ENCODE measurements around the gene RASAL2. TPM values are rescaled to one million over a fixed set of nuclear protein-coding genes. Genes with fewer than 3 reads are reported as not detected.

RASAL2 gene
- total and polyA plus RNA-seq, 9 of the 15 experiments (the other 6 are each of a cell fraction or from before 2014, with no cell fraction given): 0.13 to 1.0 (median 0.62) TPM

GRCh38 chr1:178180405-178180804 lies 86.5 kb downstream of the RASAL2 start:
- intact Hi-C loops (cut with micrococcal nuclease): no loop called here

More at GRCh38 chr1:178180405-178180804, 86.5 kb downstream of the RASAL2 start:
- H3K27me3 ChIP-seq (ENCODE audit: control insufficient read depth in 2 of 2, insufficient read depth in 2 of 2, low read length in 2 of 2): no peaks in the 10 kb centered on the region
- FAIRE-seq (no peak), DNase-seq (ENCODE audit: extremely low read depth in 1 of 4, low spot score in 3 of 4) (no peak), ATAC-seq (no peak)
- WGBS (ENCODE audit: insufficient coverage, low coverage, missing lambda C conversion rate): 6% methylated on average over 9 of the region's 10 CpGs
- in situ Hi-C loops (cut with MboI): no loop called here
- POLR2A ChIA-PET: no interaction called here
- no TSS peak for BruUV-seq (replicated peaks)
- H3K36me3 ChIP-seq (ENCODE audit: control insufficient read depth, insufficient read depth, low read length): no peaks in the 10 kb centered on the region
- no peak overlapping the region for H3K4me2 ChIP-seq (ENCODE audit: insufficient read depth, low read length)
- no peaks in the 10 kb centered on the region for H3K9me3 ChIP-seq (replicated peaks; ENCODE audit: control insufficient read depth, insufficient read depth, low read depth, low read length)
- no peak overlapping the region for H3K4me3 ChIP-seq
- H3K27ac ChIP-seq (ENCODE audit: extremely low read depth, low read depth, low read length): no peak overlapping the region
- no peak for TF ChIP-seq CCNT2 (IDR thresholded peaks at IDR 0.05; ENCODE audit: borderline replicate concordance, extremely low read depth, insufficient read length, low read depth, low read length)
- no peak for TF ChIP-seq POLR2B (IDR thresholded peaks at IDR 0.05; ENCODE audit: low read depth, partially characterized antibody)
- no peak for TF ChIP-seq ATF1 (CRISPR knock-in tag; IDR thresholded peaks at IDR 0.05)
- no peak for TF ChIP-seq ATF1 (tag; IDR thresholded peaks at IDR 0.05)
- no peak for TF ChIP-seq NR2C2 (CRISPR knock-in tag; IDR thresholded peaks at IDR 0.05)
- TF ChIP-seq NR2C2 (tag; IDR thresholded peaks at IDR 0.05): no peak
- no peak for TF ChIP-seq GABPB1 (CRISPR knock-in tag; IDR thresholded peaks at IDR 0.05)
- no peak for TF ChIP-seq MXI1 (IDR thresholded peaks at IDR 0.05; ENCODE audit: low read depth, low read length)
- no peak for TF ChIP-seq ZNF79 (CRISPR knock-in tag; IDR thresholded peaks at IDR 0.05; ENCODE audit: low read depth)
- no peak for TF ChIP-seq NFRKB (IDR thresholded peaks at IDR 0.05; ENCODE audit: low read depth)
- no peak for TF ChIP-seq MAFG (tag; conservative IDR thresholded peaks at IDR 0.05)
- no peak for TF ChIP-seq HSF4 (CRISPR knock-in tag; IDR thresholded peaks at IDR 0.05; ENCODE audit: borderline replicate concordance)
- TF ChIP-seq ZNF3 (CRISPR knock-in tag; IDR thresholded peaks at IDR 0.05): no peak
- TF ChIP-seq PURB (CRISPR knock-in tag; IDR thresholded peaks at IDR 0.05; ENCODE audit: low read depth): no peak
- TF ChIP-seq, protein P1, sequence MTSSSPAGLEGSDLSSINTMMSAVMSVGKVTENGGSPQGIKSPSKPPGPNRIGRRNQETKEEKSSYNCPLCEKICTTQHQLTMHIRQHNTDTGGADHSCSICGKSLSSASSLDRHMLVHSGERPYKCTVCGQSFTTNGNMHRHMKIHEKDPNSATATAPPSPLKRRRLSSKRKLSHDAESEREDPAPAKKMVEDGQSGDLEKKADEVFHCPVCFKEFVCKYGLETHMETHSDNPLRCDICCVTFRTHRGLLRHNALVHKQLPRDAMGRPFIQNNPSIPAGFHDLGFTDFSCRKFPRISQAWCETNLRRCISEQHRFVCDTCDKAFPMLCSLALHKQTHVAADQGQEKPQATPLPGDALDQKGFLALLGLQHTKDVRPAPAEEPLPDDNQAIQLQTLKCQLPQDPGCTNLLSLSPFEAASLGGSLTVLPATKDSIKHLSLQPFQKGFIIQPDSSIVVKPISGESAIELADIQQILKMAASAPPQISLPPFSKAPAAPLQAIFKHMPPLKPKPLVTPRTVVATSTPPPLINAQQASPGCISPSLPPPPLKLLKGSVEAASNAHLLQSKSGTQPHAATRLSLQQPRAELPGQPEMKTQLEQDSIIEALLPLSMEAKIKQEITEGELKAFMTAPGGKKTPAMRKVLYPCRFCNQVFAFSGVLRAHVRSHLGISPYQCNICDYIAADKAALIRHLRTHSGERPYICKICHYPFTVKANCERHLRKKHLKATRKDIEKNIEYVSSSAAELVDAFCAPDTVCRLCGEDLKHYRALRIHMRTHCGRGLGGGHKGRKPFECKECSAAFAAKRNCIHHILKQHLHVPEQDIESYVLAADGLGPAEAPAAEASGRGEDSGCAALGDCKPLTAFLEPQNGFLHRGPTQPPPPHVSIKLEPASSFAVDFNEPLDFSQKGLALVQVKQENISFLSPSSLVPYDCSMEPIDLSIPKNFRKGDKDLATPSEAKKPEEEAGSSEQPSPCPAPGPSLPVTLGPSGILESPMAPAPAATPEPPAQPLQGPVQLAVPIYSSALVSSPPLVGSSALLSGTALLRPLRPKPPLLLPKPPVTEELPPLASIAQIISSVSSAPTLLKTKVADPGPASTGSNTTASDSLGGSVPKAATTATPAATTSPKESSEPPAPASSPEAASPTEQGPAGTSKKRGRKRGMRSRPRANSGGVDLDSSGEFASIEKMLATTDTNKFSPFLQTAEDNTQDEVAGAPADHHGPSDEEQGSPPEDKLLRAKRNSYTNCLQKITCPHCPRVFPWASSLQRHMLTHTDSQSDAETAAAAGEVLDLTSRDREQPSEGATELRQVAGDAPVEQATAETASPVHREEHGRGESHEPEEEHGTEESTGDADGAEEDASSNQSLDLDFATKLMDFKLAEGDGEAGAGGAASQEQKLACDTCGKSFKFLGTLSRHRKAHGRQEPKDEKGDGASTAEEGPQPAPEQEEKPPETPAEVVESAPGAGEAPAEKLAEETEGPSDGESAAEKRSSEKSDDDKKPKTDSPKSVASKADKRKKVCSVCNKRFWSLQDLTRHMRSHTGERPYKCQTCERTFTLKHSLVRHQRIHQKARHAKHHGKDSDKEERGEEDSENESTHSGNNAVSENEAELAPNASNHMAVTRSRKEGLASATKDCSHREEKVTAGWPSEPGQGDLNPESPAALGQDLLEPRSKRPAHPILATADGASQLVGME (CRISPR knock-in tag; IDR thresholded peaks at IDR 0.05): no peak
- no peak for TF ChIP-seq PRPF4 (IDR thresholded peaks at IDR 0.05; ENCODE audit: insufficient read depth, low read depth, low read length, poor library complexity, severe bottlenecking)
- TF ChIP-seq ZNF431 (CRISPR knock-in tag; IDR thresholded peaks at IDR 0.05): no peak
- H3K9me1 ChIP-seq (ENCODE audit: control insufficient read depth, insufficient read depth, low read length): no peaks in the 10 kb centered on the region
- no peak overlapping the region for H3K9ac ChIP-seq (ENCODE audit: insufficient read depth in 1 of 2, low read depth in 2 of 2, low read length in 2 of 2)
- H3K4me1 ChIP-seq (replicated peaks in 1 of 2; ENCODE audit: control insufficient read depth in 2 of 2, insufficient read depth in 2 of 2, low read length in 2 of 2): no peaks in the 10 kb centered on the region
- CTCF ChIA-PET (ENCODE audit: low intra/inter-chr PET ratio): no interaction called here
- no peaks in the 10 kb centered on the region for H3K79me2 ChIP-seq (ENCODE audit: control insufficient read depth, insufficient read depth, low read length)
- no peak overlapping the region for H2AFZ ChIP-seq (ENCODE audit: low read depth, low read length)
- no peaks in the 10 kb centered on the region for H4K20me1 ChIP-seq (replicated peaks; ENCODE audit: control insufficient read depth, insufficient read depth, low read length)

Data from K562 (cell line).